NT2/D1 (cell line): ENCODE measurements around the gene R3HDM4.

ENCODE experiments used
- DNase-seq: peaks from one replicate; pipeline ENCODE4 v3.0.0-alpha.2; 2011; ENCODE audit warnings: low read depth, low spot score
- H3K27me3 ChIP-seq: 2 replicates; pipeline ENCODE4 v1.6.0; 2011; ENCODE audit warnings: mild to moderate bottlenecking; ENCODE audit not compliant: insufficient read length, insufficient read depth
- H3K36me3 ChIP-seq: 2 replicates; pipeline ENCODE4 v1.6.1; 2011; ENCODE audit warnings: mild to moderate bottlenecking, low read length, mixed read lengths; ENCODE audit not compliant: insufficient read depth, insufficient read length
- H3K4me1 ChIP-seq: 2 replicates; pipeline ENCODE4 v1.5.1; 2011; ENCODE audit not compliant: insufficient read depth, insufficient read length
- H3K4me3 ChIP-seq: 2 replicates; pipeline ENCODE4 v1.5.1; 2011; ENCODE audit warnings: low read depth; ENCODE audit not compliant: insufficient read length
- H3K9ac ChIP-seq: 2 replicates; pipeline ENCODE4 v1.6.0; 2011; ENCODE audit warnings: low read depth; ENCODE audit not compliant: insufficient read length
- H3K9me3 ChIP-seq: 2 replicates; pipeline ENCODE4 v1.5.1; 2011; ENCODE audit warnings: mild to moderate bottlenecking, low read length; ENCODE audit not compliant: insufficient read depth
- SUZ12 ChIP-seq: IDR thresholded peaks from 2 replicates; pipeline ENCODE4 v1.6.1; 2011; ENCODE audit not compliant: insufficient read length, insufficient read depth; ENCODE audit errors: extremely low read depth
- YY1 ChIP-seq: IDR thresholded peaks from 2 replicates; pipeline ENCODE4 v1.6.1; 2011; ENCODE audit not compliant: insufficient read length, insufficient read depth
- ZNF274 ChIP-seq: IDR thresholded peaks from 2 replicates; pipeline ENCODE4 v1.6.1; 2011; ENCODE audit warnings: mild to moderate bottlenecking, low read depth, low read length

R3HDM4 gene

GRCh38 chr19:888581-889385 is 24.2 kb downstream of the R3HDM4 start:
- Histone ChIP-seq H3K4me1 (peaks cover 7% of the 10 kb centered on the region), H3K27me3 (no peaks in the 10 kb centered on the region), H3K9ac (peak overlapping the region; percentile 64), H3K4me3 (no peak overlapping the region), H3K9me3 (no peaks in the 10 kb centered on the region), H3K36me3 (peaks cover 70% of the 10 kb centered on the region)
- no peak for TF ChIP-seq YY1
- no peak for TF ChIP-seq SUZ12
- no peak for TF ChIP-seq ZNF274
- no peak for DNase-seq

DNA sequence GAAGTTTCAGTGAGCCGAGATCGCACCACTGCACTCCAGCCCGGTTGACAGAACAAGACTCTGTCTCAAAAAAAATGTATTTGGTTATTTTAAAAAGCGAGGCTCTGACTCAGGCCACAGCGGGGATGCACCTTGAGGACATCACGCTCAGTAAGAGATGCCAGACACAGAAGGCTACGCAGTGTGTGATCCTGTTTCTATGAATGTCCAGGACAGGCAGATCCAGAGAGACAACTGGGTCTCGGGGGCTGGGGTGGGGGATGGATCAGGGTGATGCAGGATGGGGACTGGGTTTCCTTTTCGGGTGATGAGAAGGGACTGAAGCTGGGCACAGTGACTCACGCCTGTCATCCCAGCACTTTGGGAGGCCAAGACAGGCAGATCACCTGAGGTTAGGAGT is 25.4 kb downstream of the R3HDM4 start:
- no peak for DNase-seq
- H3K9ac ChIP-seq: no peak overlapping the region
- H3K4me3 ChIP-seq: no peak overlapping the region
- H3K27me3 ChIP-seq: no peaks in the 10 kb centered on the region
- TF ChIP-seq ZNF274 (no peak), SUZ12 (no peak), YY1 (no peak)
- no peaks in the 10 kb centered on the region for H3K9me3 ChIP-seq
- H3K36me3 ChIP-seq: peaks cover 82% of the 10 kb centered on the region
- H3K4me1 ChIP-seq: peaks cover 7% of the 10 kb centered on the region

- Histone ChIP-seq H3K4me1 (peaks cover 7% of the 10 kb centered on the region), H3K36me3 (peaks cover 87% of the 10 kb centered on the region), H3K27me3 (no peaks in the 10 kb centered on the region), H3K9me3 (no peaks in the 10 kb centered on the region), H3K9ac (no peak overlapping the region), H3K4me3 (no peak overlapping the region)
- no peak for TF ChIP-seq SUZ12
- no peak for TF ChIP-seq YY1
- TF ChIP-seq ZNF274: no peak
- DNase-seq: no peak
Measured at GRCh38 chr19:887072-887471, 25.9 kb downstream of the R3HDM4 start.

GRCh38 chr19:885536-886224 is 27.3 kb downstream of the R3HDM4 start:
- peaks cover 6% of the 10 kb centered on the region; the same call in 1 of the 2 replicates for H3K9me3 ChIP-seq
- no peak overlapping the region for H3K4me3 ChIP-seq
- peaks cover 7% of the 10 kb centered on the region for H3K4me1 ChIP-seq
- H3K27me3 ChIP-seq: no peaks in the 10 kb centered on the region
- TF ChIP-seq YY1: no peak
- no peak for TF ChIP-seq ZNF274
- no peak overlapping the region for H3K9ac ChIP-seq
- no peak for DNase-seq
- H3K36me3 ChIP-seq: peaks cover 96% of the 10 kb centered on the region

- TF ChIP-seq SUZ12 (no peak), ZNF274 (no peak), YY1 (no peak)
- peaks cover 6% of the 10 kb centered on the region; the same call in 1 of the 2 replicates for H3K9me3 ChIP-seq
- H3K4me1 ChIP-seq: peaks cover 7% of the 10 kb centered on the region
- no peak overlapping the region for H3K4me3 ChIP-seq
- no peaks in the 10 kb centered on the region for H3K27me3 ChIP-seq
- H3K9ac ChIP-seq: peak overlapping the region; percentile 42
- no peak for DNase-seq
- peaks cover 91% of the 10 kb centered on the region for H3K36me3 ChIP-seq
Measured at GRCh38 chr19:884420-885211, 28.4 kb downstream of the R3HDM4 start.

DNA sequence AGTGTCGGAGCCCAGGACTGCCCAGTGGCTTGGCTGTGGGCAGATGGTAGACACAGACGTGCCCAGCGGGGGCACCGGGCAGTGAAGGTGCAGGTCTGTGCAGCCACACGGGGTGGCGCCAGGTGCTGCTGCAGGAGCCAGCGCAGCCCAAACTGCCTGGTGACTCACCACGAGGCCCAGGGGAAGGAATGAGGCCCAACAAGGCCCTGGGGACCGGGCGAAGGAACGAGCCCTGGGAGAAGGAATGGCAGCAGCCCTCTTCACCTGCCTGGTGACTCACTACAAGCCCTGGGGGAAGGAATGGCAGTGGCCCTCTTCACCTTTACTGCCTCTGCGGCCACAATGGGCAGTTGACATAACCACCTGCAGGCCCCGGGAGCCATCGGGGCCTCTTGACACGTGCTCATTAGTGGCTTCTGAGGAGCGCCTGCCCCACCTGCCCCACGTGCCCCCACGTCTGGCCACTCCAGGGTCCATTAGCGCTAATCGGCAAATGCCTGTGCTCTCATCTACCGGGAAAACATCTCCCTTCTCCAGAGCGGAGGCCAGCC is 29.3 kb downstream of the R3HDM4 start:
- no peaks in the 10 kb centered on the region for H3K27me3 ChIP-seq
- H3K9ac ChIP-seq: no peak overlapping the region
- TF ChIP-seq SUZ12 (no peak), YY1 (no peak), ZNF274 (no peak)
- H3K9me3 ChIP-seq: peaks cover 6% of the 10 kb centered on the region; the same call in 1 of the 2 replicates
- peaks cover 88% of the 10 kb centered on the region for H3K36me3 ChIP-seq
- DNase-seq: no peak
- H3K4me1 ChIP-seq: peaks cover 7% of the 10 kb centered on the region
- no peak overlapping the region for H3K4me3 ChIP-seq
